HG03460 (cell line): ENCODE measurements around the gene UTP11.
A peak's percentile ranks its signal among the peaks of the same experiment; 100 is the strongest.
"Not testable (repeated sequence)": the region's sequence is repeated elsewhere in the genome, so short reads cannot be mapped to it uniquely, and the experiment has no call there.

ENCODE experiments used
- ATAC-seq: cut with Tn5 transposase; IDR thresholded peaks from one replicate; pipeline ENCODE4 v1.9.1; 2021; ENCODE audit not compliant: unreplicated experiment

The UTP11 gene

GRCh38 chr1:38027201-38028104, 14.9 kb downstream of the UTP11 start:
- no peak for ATAC-seq

GRCh38 chr1:38028105-38028591, 15.6 kb downstream of the UTP11 start:
- peak; percentile 66 for ATAC-seq

- ATAC-seq: no peak
Measured at GRCh38 chr1:38028671-38029070, 16.1 kb downstream of the UTP11 start.

- no peak for ATAC-seq
Measured at GRCh38 chr1:38029081-38029681, 16.6 kb downstream of the UTP11 start.

- ATAC-seq: no peak
Measured at GRCh38 chr1:38029685-38030511, 17.4 kb downstream of the UTP11 start.

GRCh38 chr1:38030596-38031512, 18.3 kb downstream of the UTP11 start:
- no peak for ATAC-seq

GRCh38 chr1:38031513-38031866, 19.0 kb downstream of the UTP11 start:
- ATAC-seq: no peak

GRCh38 chr1:38032992-38033391, 20.5 kb downstream of the UTP11 start:
- ATAC-seq: not testable (repeated sequence)

- no peak for ATAC-seq
Measured at GRCh38 chr1:38034871-38035270, 22.3 kb downstream of the UTP11 start.

- ATAC-seq: no peak
Measured at GRCh38 chr1:38037221-38037939, 24.8 kb downstream of the UTP11 start.

GRCh38 chr1:38038861-38039260, 26.3 kb downstream of the UTP11 start:
- ATAC-seq: no peak

GRCh38 chr1:38039331-38040088, 27.0 kb downstream of the UTP11 start:
- no peak for ATAC-seq

- ATAC-seq: no peak
Measured at GRCh38 chr1:38041936-38042834, 29.7 kb downstream of the UTP11 start.

GRCh38 chr1:38043036-38043747, 30.7 kb downstream of the UTP11 start:
- ATAC-seq: no peak

- no peak for ATAC-seq
Measured at GRCh38 chr1:38044221-38045215, 32.0 kb downstream of the UTP11 start.
